Stimulated activated CD4-positive, alpha-beta T cell treated with anti-CD3 and anti-CD28 coated beads, Interleukin-2, amount 100 ng/mL, for 24 hours (primary cell): ENCODE results near the gene TTC3.

Experiments used
- DNase-seq, 2 donors: peaks; one replicate each; pipeline ENCODE4 v3.0.0-alpha.2; 2020

Gene TTC3

GRCh38 chr21:37159053-37159776 is 86.2 kb downstream of the TTC3 start:
- DNase-seq = peak in 1 of 2 donors; percentile 17

- no peak for DNase-seq
Observed at GRCh38 chr21:37159949-37160348, 86.9 kb downstream of the TTC3 start.

- DNase-seq = no peak
Observed at GRCh38 chr21:37164742-37165141, 91.7 kb downstream of the TTC3 start.

GRCh38 chr21:37165586-37165985 is 92.5 kb downstream of the TTC3 start:
- no peak for DNase-seq

DNA sequence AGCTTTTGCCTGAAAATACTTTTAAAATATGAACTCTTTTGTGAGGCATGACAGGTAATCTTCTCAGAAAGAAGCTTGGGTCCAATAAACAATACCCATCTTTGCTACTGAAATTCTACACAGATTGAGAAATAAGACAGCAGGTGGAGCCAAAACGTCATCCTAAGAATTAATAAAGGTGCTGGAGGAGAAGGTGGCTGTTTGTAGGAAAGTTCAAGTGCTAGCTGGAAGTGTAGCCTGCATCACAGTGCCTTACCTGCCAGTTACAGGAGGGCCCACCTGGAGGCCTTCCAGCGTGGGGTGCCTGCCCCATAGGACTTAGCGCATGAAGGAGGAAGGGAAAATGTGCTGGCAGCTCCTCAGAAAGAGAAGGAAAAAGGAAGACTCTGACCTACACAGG is 93.7 kb downstream of the TTC3 start:
- no peak for DNase-seq

DNA sequence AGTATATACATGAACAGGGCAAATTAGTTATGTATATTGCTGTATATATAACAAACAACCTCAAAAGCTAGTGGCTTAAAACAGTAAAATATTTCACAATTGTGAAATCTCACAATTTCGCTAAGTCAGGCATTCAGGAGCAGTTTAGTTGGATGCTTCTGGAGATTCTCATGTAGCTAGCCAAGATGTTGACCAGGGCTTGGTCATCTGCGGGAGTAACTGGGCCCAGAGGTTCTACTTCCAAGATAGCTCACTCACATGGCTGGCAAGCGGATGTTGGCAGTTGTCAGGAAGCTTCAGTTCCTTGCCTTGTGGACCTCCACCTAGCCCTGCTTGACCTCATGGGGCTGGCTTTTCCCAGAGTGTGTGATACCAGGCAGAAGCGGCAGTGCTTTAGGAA is 95.6 kb downstream of the TTC3 start:
- DNase-seq = no peak

DNA sequence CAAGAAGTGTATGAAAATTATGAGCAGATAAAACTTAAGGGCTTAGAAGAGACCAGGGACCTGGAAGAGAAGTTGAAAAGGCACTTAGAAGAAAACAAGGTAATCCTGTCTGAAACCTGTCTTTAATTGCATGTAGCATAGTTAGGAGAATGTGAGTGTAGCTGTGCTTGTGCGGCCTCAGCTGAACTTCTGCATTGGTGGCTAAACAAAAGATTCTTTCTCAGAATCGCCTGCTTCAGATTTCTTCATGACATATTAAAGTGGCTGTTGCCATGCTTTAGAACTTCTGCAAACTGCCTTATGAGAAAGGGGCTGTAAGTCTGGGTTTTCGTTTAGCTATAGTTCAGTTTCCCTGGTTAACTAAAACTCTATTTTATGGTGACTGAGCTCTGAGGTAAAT is 99.6 kb downstream of the TTC3 start:
- DNase-seq = no peak

GRCh38 chr21:37176716-37177115 is 103.7 kb downstream of the TTC3 start:
- DNase-seq = no peak

- DNase-seq = no peak
Observed at GRCh38 chr21:37181059-37181458, 108.0 kb downstream of the TTC3 start.

- DNase-seq = no peak
Observed at GRCh38 chr21:37182222-37182621, 109.2 kb downstream of the TTC3 start.

DNA sequence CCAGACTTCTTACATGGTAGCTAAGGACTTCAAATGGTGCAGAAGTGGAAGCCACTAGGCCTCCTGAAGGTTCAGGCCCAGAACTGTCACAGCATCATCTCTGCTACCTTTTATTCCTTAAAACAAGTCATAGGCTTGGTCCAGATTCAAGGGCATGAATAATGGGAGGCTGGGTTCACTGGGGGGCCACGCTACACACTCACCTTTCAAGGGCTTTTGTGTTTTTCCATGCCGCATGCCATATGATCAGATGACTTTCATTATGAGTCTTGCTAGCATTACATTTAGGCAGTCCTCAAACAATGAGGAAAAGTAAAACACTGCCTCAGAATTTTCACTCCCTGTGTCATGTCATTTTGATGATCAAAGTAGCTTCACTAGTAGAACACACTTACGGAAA is 110.7 kb downstream of the TTC3 start:
- DNase-seq = no peak

DNA sequence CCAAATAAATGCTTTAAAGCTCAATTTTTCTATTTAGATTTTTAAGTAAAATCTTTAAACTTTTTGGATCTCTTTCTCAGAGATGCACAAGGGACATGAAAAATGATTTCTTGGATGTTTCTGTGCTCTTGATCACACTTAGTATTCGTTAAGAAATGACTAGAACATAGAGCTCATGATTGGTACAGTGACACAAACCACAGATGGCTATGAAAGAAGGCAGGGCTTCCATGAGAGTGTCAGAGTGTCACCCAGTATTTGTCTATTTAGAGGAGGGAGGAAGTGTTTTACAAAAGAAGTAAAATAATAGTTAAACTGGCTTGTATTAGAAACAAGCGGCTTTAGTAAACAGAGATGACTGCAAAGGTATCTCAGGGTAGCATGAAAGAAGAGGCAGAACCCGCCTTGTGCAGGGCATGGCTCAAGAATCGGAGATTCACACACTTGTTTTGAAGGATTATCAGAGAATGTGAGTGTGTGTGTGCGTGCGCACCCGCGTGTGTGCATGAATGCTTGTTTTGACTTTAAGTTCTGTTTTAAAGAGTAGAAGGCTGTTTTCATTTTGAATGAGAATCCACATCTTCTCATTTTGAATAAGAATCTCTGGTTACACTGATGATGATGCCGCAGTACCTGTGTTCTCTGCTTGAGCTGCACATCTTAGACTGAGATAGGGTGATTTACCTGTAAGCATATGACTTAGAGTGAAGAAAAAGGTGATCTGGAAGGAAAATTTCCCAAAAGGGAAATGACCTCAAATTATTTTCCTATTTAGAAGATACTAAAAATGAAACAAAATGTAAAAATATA is 111.9 kb downstream of the TTC3 start:
- DNase-seq = no peak

DNA sequence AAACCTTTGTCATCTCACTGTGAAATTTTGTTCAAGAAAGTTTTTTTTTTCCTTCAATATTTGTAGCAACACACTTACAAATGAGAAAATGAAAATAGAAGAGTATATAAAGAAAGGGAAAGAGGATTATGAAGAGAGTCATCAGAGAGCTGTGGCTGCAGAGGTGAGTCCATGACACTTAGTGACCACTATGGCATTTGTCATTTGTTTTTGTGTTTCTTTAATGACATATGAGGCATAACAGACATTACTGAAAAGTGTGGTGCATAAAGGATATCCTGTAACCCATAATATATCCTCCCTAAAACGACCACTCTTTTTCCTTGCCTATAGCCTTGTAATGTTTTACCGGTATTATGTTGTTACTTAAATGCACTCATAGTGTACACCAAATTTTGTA is 113.9 kb downstream of the TTC3 start:
- DNase-seq = no peak

DNA sequence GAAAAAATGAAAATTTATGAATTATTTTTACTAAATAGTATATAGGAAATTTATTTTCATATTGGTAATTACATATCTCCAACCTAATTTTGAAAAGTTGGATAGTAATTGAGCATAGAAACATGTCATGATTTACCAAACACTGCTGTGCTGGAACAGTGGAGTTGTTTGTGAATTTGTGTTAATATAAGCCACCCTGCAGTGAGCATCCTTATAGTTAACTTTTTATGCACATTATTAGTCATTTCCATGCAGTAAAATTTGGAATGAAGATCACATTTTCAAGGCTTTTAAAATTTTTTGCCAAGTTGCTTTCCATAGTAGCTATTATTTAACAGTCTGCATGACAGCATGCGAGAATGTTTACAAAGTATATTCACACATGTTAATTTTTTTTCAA is 115.8 kb downstream of the TTC3 start:
- no peak for DNase-seq

- no peak for DNase-seq
Observed at GRCh38 chr21:37192019-37192418, 119.0 kb downstream of the TTC3 start.

GRCh38 chr21:37193006-37193405 is 120.0 kb downstream of the TTC3 start:
- no peak for DNase-seq

- no peak for DNase-seq
Observed at GRCh38 chr21:37193676-37194075, 120.6 kb downstream of the TTC3 start.

- DNase-seq = no peak
Observed at GRCh38 chr21:37195059-37195458, 122.0 kb downstream of the TTC3 start.

- DNase-seq = no peak
Observed at GRCh38 chr21:37195610-37196009, 122.6 kb downstream of the TTC3 start.

DNA sequence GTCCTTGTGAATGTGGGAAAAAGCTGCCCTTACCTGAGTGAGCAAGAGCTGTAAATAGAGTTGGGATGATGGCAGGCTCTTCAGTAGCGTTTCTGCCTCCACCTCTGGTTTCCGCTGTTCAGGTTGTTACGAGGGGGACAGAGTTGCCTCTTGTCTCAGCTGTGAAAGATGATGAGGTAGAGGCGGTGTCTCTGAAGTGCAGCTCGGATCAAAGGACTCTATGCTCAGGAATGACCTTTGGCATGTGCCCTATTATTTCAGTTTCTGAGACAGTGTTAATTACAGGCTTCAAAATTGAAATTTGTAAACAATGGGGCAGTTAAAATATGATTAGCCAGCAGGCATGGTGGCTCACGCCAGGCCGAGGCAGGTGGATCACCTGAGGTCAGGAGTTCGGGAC is 123.8 kb downstream of the TTC3 start:
- DNase-seq = no peak

- DNase-seq = no peak
Observed at GRCh38 chr21:37197746-37198145, 124.7 kb downstream of the TTC3 start.

DNA sequence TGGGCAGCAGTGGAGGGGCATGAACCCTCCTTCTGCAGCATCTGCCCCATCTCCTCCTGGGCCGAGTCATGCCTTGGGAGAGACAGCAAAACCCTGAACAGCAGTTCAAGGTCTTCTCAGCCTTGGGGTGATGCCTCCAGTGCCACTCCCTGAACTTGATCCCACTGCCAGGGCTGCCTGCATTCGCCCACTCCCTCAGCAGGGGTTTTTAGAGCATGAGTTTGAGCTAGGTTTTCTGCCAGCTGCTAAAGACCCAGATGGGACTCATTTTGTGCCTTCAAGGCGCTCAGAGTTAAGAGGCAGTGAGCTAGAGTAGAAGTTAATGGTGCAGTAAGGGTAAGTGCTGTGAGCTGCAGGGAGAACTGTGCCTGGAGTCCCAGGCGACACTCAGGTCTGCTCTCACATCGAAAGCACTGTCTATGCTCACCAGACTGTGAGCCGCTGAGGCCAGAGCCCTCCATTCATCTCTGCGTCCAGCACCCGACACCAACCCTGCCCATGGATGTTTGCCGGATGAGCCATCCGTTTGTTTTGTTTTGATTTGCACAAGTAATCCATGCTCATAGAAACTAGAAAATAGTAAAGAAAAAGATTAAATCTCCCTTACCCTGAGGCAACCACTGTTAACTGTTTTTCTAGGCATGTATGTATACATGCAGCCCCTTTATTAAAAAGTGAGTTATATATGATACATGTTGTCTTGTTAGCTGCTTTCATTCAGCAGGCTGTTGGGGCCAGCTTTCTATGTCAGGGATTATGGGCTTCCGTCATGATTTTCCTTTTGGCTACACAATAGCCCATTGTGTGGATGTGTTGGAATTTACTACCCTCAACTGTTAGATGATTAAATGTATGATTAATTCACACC is 126.2 kb downstream of the TTC3 start:
- DNase-seq = no peak

- DNase-seq = no peak
Observed at GRCh38 chr21:37200641-37201480, 127.8 kb downstream of the TTC3 start.
